Activated CD4-positive, alpha-beta T cell treated with anti-CD3 and anti-CD28 coated beads for 36 hours (primary cell): ENCODE data around the gene PSRC1. TPM values are rescaled to one million over a fixed set of nuclear protein-coding genes. Genes with fewer than 3 reads are reported as not detected.

Experiments
- ATAC-seq: fragments of 200-7000 bp; cut with Tn5 transposase; one replicate; pipeline ENCODE4 v1.10.0; 2021; ENCODE audit warnings: mild to moderate bottlenecking, moderate library complexity
- CTCF ChIA-PET: fragments of 350-600 bp; sonication (Branson Sonifier 250); formaldehyde crosslinking; loops from one replicate; lab custom pipeline; 2021; ENCODE audit warnings: antibody characterized with exemption; lab: Charles Lee
- POLR2A ChIA-PET: fragments of 350-600 bp; sonication (Branson Sonifier 250); formaldehyde crosslinking; loops from one replicate; lab custom pipeline; 2021; ENCODE audit warnings: antibody characterized with exemption, inconsistent platforms; lab: Charles Lee
- DNase-seq: peaks from one replicate; pipeline ENCODE4 v3.0.0-alpha.2; 2020
- H3K27ac Mint-ChIP-seq: one replicate; pipeline ENCODE4 v1.8.0; 2021; ENCODE audit warnings: mixed read lengths
- H3K27me3 Mint-ChIP-seq: one replicate; pipeline ENCODE4 v1.8.0; 2021; ENCODE audit warnings: mixed read lengths
- H3K36me3 Mint-ChIP-seq: one replicate; pipeline ENCODE4 v1.8.0; 2021; ENCODE audit warnings: low read depth, mixed read lengths
- H3K4me1 Mint-ChIP-seq: one replicate; pipeline ENCODE4 v1.8.0; 2021; ENCODE audit warnings: mixed read lengths
- H3K4me3 Mint-ChIP-seq: one replicate; pipeline ENCODE4 v1.8.0; 2021; ENCODE audit warnings: mild to moderate bottlenecking, moderate library complexity, mixed read lengths
- H3K9me3 Mint-ChIP-seq: one replicate; pipeline ENCODE4 v1.8.0; 2021; ENCODE audit warnings: low read depth, mixed read lengths
- intact Hi-C, 2 experiments: fragments of 100-400 bp; cut with DNase I in 1 of 2; cut with micrococcal nuclease in 1 of 2; formaldehyde crosslinking; loops; one replicate each; pipeline versions ENCODE4 v1.14.2 to v1.15.1; 2022 to 2024; cut with DNase I, micrococcal nuclease
- total RNA-seq, 2 experiments: library from RNA; stranded (reverse); gene quantifications; one replicate each; pipeline ENCODE4 v1.2.3, GENCODE V29; 2021

PSRC1 gene
- total RNA-seq, 2 experiments from 2014 or later = 17.6 to 18.4 TPM

DNA sequence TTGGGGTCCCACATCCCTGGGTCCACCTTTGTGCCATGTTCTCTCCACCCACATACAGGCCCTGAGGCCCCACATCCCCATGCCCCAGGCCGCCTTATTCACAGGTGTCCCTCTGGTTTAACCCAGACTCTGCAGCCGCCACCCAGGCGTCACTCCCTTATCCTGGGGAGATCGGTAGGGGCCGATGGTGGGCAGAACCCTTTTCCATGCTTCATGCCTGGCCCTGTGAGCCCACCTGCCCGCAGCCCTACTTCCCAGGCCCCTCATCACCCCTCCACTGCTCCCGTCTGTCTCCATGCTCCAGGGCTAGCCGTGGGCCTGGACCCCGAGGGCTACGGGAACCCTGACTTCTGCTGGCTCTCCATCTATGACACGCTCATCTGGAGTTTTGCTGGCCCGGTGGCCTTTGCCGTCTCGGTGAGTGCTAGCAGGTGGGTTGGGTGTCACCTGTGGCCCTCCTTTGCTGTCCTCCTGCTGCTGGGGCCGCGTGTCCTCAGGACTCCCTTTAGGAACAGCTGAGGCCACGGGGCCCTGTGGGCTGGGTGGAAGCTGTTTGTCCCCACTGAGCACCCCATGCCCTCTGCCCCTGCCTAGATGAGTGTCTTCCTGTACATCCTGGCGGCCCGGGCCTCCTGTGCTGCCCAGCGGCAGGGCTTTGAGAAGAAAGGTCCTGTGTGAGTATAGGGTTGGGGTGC is 12.2 kb downstream of the PSRC1 start:
- DNase-seq (no peak), ATAC-seq (no peak)
- ChIA-PET CTCF (interaction anchor here (0.5 kb wide), 1 partner anchor 270 kb away, joined by 4 read pairs; no protein-coding TSS in a partner anchor), POLR2A (no interaction called here)
- H3K27me3 Mint-ChIP-seq = no peaks in the 10 kb centered on the region
- H3K4me3 Mint-ChIP-seq = no peak overlapping the region
- no peaks in the 10 kb centered on the region for H3K9me3 Mint-ChIP-seq
- H3K36me3 Mint-ChIP-seq = no peaks in the 10 kb centered on the region
- no peak overlapping the region for H3K27ac Mint-ChIP-seq
- intact Hi-C loops = no loop called here
- H3K4me1 Mint-ChIP-seq = peaks cover 3% of the 10 kb centered on the region

DNA sequence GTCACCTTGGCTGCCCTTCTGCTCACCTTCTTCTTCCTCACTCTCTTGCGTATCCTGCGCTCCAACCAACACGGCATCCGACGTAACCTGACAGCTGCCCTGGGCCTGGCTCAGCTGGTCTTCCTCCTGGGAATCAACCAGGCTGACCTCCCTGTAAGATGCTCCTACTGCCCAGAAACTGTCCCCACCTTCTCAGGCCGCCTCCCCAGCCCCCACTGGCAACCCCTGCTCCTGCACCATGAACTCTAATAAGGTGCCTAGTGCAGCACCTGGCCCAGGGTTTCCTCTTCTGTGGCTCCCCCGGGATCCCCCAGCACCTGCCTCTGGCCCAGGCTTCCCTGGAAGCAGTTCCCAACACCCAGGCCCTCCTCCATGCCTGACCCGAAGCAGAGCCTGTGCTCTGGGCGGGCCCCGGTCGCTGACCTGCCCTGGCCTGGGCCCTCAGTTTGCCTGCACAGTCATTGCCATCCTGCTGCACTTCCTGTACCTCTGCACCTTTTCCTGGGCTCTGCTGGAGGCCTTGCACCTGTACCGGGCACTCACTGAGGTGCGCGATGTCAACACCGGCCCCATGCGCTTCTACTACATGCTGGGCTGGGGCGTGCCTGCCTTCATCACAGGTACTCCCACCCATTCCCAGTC is 12.8 kb downstream of the PSRC1 start:
- ATAC-seq = no peak
- no peak overlapping the region for H3K4me3 Mint-ChIP-seq
- H3K27me3 Mint-ChIP-seq = no peaks in the 10 kb centered on the region
- H3K27ac Mint-ChIP-seq = no peak overlapping the region
- intact Hi-C loops = no loop called here
- H3K36me3 Mint-ChIP-seq = no peaks in the 10 kb centered on the region
- H3K9me3 Mint-ChIP-seq = no peaks in the 10 kb centered on the region
- peaks cover 3% of the 10 kb centered on the region for H3K4me1 Mint-ChIP-seq
- no peak for DNase-seq
- ChIA-PET CTCF (interaction anchor here (0.7 kb wide), 1 partner anchor 262 kb away, joined by 5 read pairs; no protein-coding TSS in a partner anchor), POLR2A (no interaction called here)

DNA sequence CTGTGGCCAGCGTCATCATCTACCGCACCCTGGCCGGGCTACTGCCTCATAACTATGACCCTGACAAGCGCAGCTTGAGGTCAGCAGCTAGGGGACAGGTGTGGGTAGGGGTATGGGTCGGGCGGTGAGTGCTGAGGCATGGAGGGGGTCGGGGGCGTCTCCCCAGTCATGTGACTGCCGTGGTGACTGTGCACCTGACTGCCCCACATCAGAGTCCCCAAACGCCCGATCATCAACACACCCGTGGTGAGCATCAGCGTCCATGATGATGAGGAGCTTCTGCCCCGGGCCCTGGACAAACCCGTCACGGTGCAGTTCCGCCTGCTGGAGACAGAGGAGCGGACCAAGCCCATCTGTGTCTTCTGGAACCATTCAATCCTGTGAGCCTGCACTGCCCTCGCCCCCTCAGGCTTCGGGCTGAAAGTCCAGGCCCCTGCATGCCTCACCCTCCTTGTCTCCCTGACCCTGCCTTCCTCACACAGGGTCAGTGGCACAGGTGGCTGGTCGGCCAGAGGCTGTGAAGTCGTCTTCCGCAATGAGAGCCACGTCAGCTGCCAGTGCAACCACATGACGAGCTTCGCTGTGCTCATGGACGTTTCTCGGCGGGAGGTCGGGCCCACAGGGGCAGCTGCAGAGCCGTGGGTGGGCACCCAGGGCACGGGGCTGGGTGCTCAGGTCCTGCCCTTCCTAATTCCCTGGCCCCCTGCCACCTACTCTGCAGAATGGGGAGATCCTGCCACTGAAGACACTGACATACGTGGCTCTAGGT is 13.5 kb downstream of the PSRC1 start:
- Mint-ChIP-seq H3K4me3 (no peak overlapping the region), H3K9me3 (no peaks in the 10 kb centered on the region), H3K4me1 (peaks cover 3% of the 10 kb centered on the region), H3K27me3 (no peaks in the 10 kb centered on the region), H3K27ac (no peak overlapping the region), H3K36me3 (no peaks in the 10 kb centered on the region)
- CTCF ChIA-PET = interaction anchor here (0.7 kb wide), 1 partner anchor 263 kb away, joined by 5 read pairs; no protein-coding TSS in a partner anchor
- no peak for DNase-seq
- POLR2A ChIA-PET = no interaction called here
- intact Hi-C loops = no loop called here
- no peak for ATAC-seq

DNA sequence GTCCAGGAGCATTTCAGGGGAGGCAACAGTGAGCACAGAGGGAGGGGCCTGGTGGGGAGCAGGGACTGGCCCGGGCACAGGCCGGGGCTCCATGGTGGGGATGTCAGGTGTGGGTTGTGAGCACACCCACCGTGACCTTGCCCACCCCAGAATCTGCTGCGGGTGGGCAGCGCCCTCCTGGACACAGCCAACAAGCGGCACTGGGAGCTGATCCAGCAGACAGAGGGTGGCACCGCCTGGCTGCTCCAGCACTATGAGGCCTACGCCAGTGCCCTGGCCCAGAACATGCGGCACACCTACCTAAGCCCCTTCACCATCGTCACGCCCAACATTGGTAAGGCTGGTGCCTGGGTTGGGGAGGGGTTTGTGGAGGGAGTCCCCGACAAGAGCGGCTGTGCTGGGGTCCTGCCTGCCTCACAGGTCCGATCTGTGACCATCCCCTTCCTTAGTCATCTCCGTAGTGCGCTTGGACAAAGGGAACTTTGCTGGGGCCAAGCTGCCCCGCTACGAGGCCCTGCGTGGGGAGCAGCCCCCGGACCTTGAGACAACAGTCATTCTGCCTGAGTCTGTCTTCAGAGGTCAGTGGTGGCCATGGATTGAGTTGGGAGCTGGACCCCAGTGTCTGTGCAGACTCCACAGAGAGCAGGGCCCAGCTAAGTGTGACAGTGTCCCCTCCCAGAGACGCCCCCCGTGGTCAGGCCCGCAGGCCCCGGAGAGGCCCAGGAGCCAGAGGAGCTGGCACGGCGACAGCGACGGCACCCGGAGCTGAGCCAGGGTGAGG is 14.3 kb downstream of the PSRC1 start:
- Mint-ChIP-seq H3K27me3 (no peaks in the 10 kb centered on the region), H3K36me3 (no peaks in the 10 kb centered on the region), H3K9me3 (no peaks in the 10 kb centered on the region), H3K4me1 (no peaks in the 10 kb centered on the region), H3K27ac (no peak overlapping the region), H3K4me3 (no peak overlapping the region)
- intact Hi-C loops = no loop called here
- POLR2A ChIA-PET = no interaction called here
- ATAC-seq (no peak), DNase-seq (no peak)
- CTCF ChIA-PET = interaction anchor here (0.9 kb wide), 1 partner anchor 14 kb away, joined by 4 read pairs; the partner anchor contains the start of gene PSRC1

DNA sequence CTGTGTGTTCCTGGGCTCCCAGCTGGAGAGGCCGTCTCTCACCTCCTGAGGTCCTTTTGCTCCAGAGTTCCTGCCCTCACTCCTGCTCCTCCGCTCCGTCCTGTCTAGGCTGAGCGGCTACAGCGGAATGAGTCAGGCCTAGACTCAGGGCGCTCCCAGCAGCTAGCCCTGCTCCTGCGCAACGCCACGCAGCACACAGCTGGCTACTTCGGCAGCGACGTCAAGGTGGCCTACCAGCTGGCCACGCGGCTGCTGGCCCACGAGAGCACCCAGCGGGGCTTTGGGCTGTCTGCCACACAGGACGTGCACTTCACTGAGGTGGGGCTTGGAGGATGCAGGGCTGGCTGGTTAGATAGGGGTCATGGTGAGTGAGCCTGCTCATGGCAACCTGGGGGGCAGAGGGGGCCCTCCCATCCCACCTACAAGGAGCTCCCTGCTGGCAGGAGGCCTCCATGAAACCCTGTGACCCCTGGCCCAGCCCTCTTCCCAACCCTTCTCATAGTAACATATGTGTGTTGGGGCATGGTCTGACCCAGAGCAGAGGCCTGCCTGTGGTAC is 15.1 kb downstream of the PSRC1 start:
- CTCF ChIA-PET = interaction anchor here (0.9 to 1.7 kb wide), 2 partner anchors 9 to 15 kb away, joined by 4 read pairs; partner anchors contain the start of gene PSRC1
- Mint-ChIP-seq H3K27me3 (no peaks in the 10 kb centered on the region), H3K36me3 (peaks cover 2% of the 10 kb centered on the region), H3K27ac (no peak overlapping the region), H3K9me3 (no peaks in the 10 kb centered on the region), H3K4me1 (no peaks in the 10 kb centered on the region), H3K4me3 (no peak overlapping the region)
- no peak for ATAC-seq
- POLR2A ChIA-PET = no interaction called here
- no peak for DNase-seq
- intact Hi-C loops = no loop called here

DNA sequence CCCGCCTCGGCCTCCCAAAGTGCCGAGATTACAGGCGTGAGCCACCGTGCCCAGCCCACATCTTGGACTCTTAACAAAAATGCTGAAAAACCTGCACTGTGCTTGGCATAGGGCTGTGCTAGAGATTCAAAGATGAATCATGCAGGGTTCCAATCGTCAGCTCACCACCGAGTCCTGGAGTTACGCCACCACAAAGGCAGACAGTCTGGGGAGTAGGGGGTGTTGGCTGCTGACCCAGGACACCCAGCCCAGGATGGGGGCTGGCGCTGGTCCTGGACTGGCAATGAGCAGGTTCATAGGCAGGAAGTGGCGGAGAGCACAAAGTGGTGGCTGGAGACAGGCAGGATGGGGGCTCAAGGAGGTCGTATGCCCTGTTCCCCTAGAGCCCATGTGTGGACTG is 16.0 kb downstream of the PSRC1 start:
- POLR2A ChIA-PET = no interaction called here
- DNase-seq = no peak
- Mint-ChIP-seq H3K27me3 (no peaks in the 10 kb centered on the region), H3K9me3 (no peaks in the 10 kb centered on the region), H3K4me3 (no peak overlapping the region), H3K4me1 (no peaks in the 10 kb centered on the region), H3K36me3 (peaks cover 2% of the 10 kb centered on the region), H3K27ac (no peak overlapping the region)
- CTCF ChIA-PET = interaction anchor here (1.7 to 7.2 kb wide), 2 partner anchors 10 to 133 kb away, joined by 4 to 76 read pairs; partner anchors contain the start of gene SORT1
- ATAC-seq = no peak
- intact Hi-C loops = no loop called here

DNA sequence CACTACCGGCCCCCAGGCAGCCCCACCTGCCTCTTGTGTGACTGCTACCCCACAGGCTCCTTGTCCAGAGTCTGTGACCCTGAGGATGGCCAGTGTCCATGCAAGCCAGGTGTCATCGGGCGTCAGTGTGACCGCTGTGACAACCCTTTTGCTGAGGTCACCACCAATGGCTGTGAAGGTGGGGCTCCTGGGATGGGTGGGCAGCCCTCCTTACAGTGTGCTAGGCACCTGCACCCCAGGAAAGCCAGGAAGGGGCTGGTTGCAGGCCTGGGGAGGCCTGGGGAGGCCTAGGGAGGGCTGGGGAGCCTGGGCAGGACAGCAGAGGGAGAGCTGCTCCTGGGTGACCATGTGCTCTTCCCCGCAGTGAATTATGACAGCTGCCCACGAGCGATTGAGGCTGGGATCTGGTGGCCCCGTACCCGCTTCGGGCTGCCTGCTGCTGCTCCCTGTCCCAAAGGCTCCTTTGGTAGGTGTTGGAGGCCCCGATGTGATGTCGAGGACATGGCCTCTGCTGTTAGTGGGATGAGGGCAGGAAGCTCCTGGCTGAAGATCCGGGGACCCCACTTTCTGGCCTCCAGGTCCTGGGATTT is 17.1 kb downstream of the PSRC1 start:
- Mint-ChIP-seq H3K27me3 (no peaks in the 10 kb centered on the region), H3K9me3 (no peaks in the 10 kb centered on the region), H3K36me3 (peaks cover 2% of the 10 kb centered on the region), H3K27ac (no peak overlapping the region), H3K4me3 (no peak overlapping the region), H3K4me1 (no peaks in the 10 kb centered on the region)
- intact Hi-C loops = no loop called here
- ChIA-PET POLR2A (no interaction called here), CTCF (interaction anchor here (0.6 to 7.2 kb wide), 4 partner anchors 19 to 586 kb away, joined by 3 to 76 read pairs (median 8); partner anchors contain the start of gene SORT1)
- DNase-seq = no peak
- ATAC-seq = no peak

DNA sequence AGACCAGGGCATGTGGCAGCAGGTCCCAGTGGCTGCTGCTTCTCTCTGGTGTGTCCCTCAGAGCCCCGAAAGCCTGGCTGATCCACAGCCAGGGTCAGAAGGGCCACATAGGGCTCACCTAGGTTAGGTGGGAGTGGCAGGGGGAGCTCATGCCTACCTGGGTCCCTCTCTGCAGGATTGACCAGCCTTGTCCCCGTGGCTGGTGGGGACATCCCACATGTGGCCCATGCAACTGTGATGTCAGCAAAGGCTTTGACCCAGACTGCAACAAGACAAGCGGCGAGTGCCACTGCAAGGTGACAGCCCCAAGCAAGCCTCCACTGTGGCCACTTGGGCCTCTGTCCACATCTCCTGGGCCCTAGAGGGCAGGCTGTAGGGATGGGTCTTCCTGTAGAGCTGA is 17.9 kb downstream of the PSRC1 start:
- Mint-ChIP-seq H3K36me3 (peaks cover 2% of the 10 kb centered on the region), H3K9me3 (no peaks in the 10 kb centered on the region), H3K4me3 (no peak overlapping the region), H3K4me1 (no peaks in the 10 kb centered on the region), H3K27ac (no peak overlapping the region), H3K27me3 (no peaks in the 10 kb centered on the region)
- ChIA-PET CTCF (interaction anchor here (0.6 to 7.2 kb wide), 9 partner anchors 11 to 587 kb away, joined by 3 to 76 read pairs (median 3); partner anchors contain the start of gene SORT1), POLR2A (no interaction called here)
- no peak for DNase-seq
- intact Hi-C loops = no loop called here
- ATAC-seq = no peak

DNA sequence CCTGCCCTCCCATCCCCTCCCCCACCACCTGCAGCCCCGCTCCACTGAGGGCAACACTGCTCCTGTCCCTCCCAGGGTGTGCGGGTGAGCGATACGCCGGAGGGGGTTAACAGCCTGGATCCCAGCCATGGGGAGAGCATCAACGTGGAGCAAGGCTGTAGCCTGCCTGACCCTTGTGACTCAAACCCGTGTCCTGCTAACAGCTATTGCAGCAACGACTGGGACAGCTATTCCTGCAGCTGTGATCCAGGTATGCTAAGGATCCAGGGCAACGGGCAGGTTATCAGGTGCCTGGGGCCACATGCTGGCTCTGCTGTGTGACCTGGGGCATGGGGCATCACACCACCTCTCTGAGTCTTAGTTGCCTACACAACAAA is 18.6 kb downstream of the PSRC1 start:
- Mint-ChIP-seq H3K4me1 (no peaks in the 10 kb centered on the region), H3K27ac (no peak overlapping the region), H3K27me3 (no peaks in the 10 kb centered on the region), H3K36me3 (peaks cover 2% of the 10 kb centered on the region), H3K4me3 (no peak overlapping the region), H3K9me3 (no peaks in the 10 kb centered on the region)
- no peak for ATAC-seq
- DNase-seq = no peak
- intact Hi-C loops = loop anchor here in 1 of 2 experiments (5.0 kb wide), 1 partner anchor 62 kb away; no protein-coding TSS in a partner anchor
- ChIA-PET CTCF (interaction anchor here (0.6 to 7.2 kb wide), 14 partner anchors 11 to 268 kb away, joined by 3 to 76 read pairs (median 4); partner anchors contain the start of gene SORT1), POLR2A (no interaction called here)
